ENCODE measurements around the gene SSH2. TPM values are rescaled to one million over a fixed set of nuclear protein-coding genes. Genes with fewer than 3 reads are reported as not detected.

SSH2 gene
- total and polyA plus RNA-seq, 9 of the 15 experiments (the other 6 are each of a cell fraction or from before 2014, with no cell fraction given), result 3.9 to 16.1 (median 10.2) TPM

- ChIA-PET POLR2A (interaction anchor here (0.6 to 1.6 kb wide), 6 partner anchors 10 to 340 kb away, joined by 3 to 8 read pairs (median 4); no protein-coding TSS in a partner anchor), CTCF (ENCODE audit: low intra/inter-chr PET ratio) (no interaction called here)
- Histone ChIP-seq H3K4me2 (ENCODE audit: insufficient read depth, low read length) (no peak overlapping the region), H3K4me1 (replicated peaks in 1 of 2; ENCODE audit: control insufficient read depth in 2 of 2, insufficient read depth in 2 of 2, low read length in 2 of 2) (peaks cover 8 to 18% of the 10 kb centered on the region in 2 experiments), H3K4me3 (no peak overlapping the region), H3K36me3 (ENCODE audit: control insufficient read depth, insufficient read depth, low read length) (no peaks in the 10 kb centered on the region), H3K27ac (ENCODE audit: extremely low read depth, low read depth, low read length) (no peak overlapping the region; the same call in 2 of the 3 replicates), H3K9ac (ENCODE audit: insufficient read depth in 1 of 2, low read depth in 2 of 2, low read length in 2 of 2) (no peak overlapping the region), H3K9me1 (ENCODE audit: control insufficient read depth, insufficient read depth, low read length) (no peaks in the 10 kb centered on the region), H3K27me3 (ENCODE audit: control insufficient read depth in 2 of 2, insufficient read depth in 2 of 2, low read length in 2 of 2) (no peaks in the 10 kb centered on the region), H3K79me2 (ENCODE audit: control insufficient read depth, insufficient read depth, low read length) (no peaks in the 10 kb centered on the region), H3K9me3 (replicated peaks; ENCODE audit: control insufficient read depth, insufficient read depth, low read depth, low read length) (no peaks in the 10 kb centered on the region), H2AFZ (ENCODE audit: low read depth, low read length) (no peak overlapping the region), H4K20me1 (replicated peaks; ENCODE audit: control insufficient read depth, insufficient read depth, low read length) (no peaks in the 10 kb centered on the region; the same call in 1 of the 2 replicates)
- intact Hi-C loops (cut with micrococcal nuclease), result no loop called here
- in situ Hi-C loops (cut with MboI), result loop anchor here (5.0 kb wide), 2 partner anchors 135 to 290 kb away; partner anchors contain the start of gene SSH2
- DNase-seq (ENCODE audit: extremely low read depth in 1 of 4, low spot score in 3 of 4) (no peak), FAIRE-seq (no peak), ATAC-seq (no peak)
- no TSS peak for BruUV-seq (replicated peaks)
- WGBS (ENCODE audit: insufficient coverage, low coverage, missing lambda C conversion rate), result 54% methylated on average over 2 of the region's 2 CpGs
- TF ChIP-seq TAF9B (IDR thresholded peaks at IDR 0.05; ENCODE audit: partially characterized antibody) (no peak), THAP7 (CRISPR knock-in tag; IDR thresholded peaks at IDR 0.05) (no peak), ID3 (CRISPR knock-in tag; IDR thresholded peaks at IDR 0.05) (no peak), ID3 (tag; IDR thresholded peaks at IDR 0.05) (no peak), ATF2 (CRISPR knock-in tag; IDR thresholded peaks at IDR 0.05) (no peak), UBTF (IDR thresholded peaks at IDR 0.05; ENCODE audit: borderline replicate concordance in 1 of 2, low read depth in 2 of 2, low read length in 2 of 2) (no peak), ZNF274 (IDR thresholded peaks at IDR 0.05; ENCODE audit: borderline replicate concordance, low read depth, low read length) (no peak), HEY1 (CRISPR knock-in tag; IDR thresholded peaks at IDR 0.05; ENCODE audit: borderline replicate concordance) (no peak), LARP7 (IDR thresholded peaks at IDR 0.05) (no peak), TCF15 (CRISPR knock-in tag; IDR thresholded peaks at IDR 0.05) (no peak), ZFP36 (IDR thresholded peaks at IDR 0.05; ENCODE audit: low read depth, low read length, partially characterized antibody) (no peak), EHMT2 (IDR thresholded peaks at IDR 0.05) (no peak), ZMIZ1 (IDR thresholded peaks at IDR 0.05; ENCODE audit: low read depth in 2 of 2, low read length in 2 of 2) (no peak)
Observed at GRCh38 chr17:29642171-29642611, 287.8 kb downstream of the SSH2 start.
